ENCODE data around the gene DUSP2. TPM values are rescaled to one million over a fixed set of nuclear protein-coding genes. Genes with fewer than 3 reads are reported as not detected.

The DUSP2 gene
- 1 to 10 TPM in 3 of 4 donors, under 1 TPM in 1; 0.45 to 5.1 (median 2.4) TPM for polyA plus RNA-seq
- long read RNA-seq, donor 1 = 0 reads
- long read RNA-seq, donor 2 = 0 reads
- long read RNA-seq, donor 3, partial matches to known transcripts = 0 of 1 reads
- long read RNA-seq, donor 3, other reads (novel, unspliced or antisense) = 0 of 1 reads
- long read RNA-seq, donor 4 = 0 reads
- long read RNA-seq, donor 5 = 0 reads
- long read RNA-seq, donor 6 = 0 reads
- long read RNA-seq, donor 7 = 0 reads
- long read RNA-seq, donor 8 = 0 reads
- long read RNA-seq, donor 9, partial matches to known transcripts = 0 of 2 reads
- long read RNA-seq, donor 9, other reads (novel, unspliced or antisense) = 0 of 2 reads
- long read RNA-seq, donor 10, partial matches to known transcripts = 0 of 2 reads
- long read RNA-seq, donor 10, other reads (novel, unspliced or antisense) = 0 of 2 reads

DNA sequence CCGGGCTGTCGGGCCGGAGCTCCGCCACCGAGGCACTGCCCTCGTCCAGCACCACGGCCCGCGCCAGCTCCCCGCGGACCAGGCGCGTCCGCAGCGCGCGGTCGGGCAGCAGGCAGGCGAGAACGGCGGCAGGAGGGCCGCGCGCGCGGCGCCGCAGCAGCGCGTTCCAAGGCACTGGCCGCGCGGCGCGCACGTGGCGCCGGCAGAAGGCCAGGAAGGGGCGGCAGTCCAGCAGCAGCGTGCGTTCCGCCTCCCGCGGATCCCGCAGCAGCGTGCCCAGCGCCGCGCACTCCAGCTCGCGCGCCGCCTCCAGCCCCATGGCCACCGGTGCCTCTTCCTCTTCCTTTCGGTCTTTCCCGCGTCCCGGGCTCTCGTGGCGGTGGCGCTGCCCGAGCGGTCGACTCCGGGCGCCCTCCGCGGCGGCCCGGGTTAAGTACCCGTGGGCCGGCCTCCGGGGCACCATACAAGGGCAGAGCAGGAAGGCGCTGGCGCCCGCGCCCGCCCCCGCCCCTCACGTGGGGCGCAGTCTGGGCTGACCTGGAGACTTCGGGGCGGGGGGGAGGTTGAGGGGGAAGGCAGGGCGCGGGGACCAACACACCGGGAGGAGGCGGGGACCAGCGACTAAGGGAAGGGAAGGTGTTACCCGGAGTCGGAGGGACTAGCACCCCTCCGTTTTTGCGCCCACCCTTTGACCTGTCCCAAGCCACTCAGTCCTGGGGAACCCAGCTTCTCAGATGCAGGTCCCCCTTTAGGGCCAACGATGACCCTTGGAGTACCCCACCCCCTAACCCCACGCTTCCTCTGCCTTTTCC, at the start of gene DUSP2:
DUSP2 (minus strand) TSS at position 405 of the 812 bp plus-strand sequence; CDS start at position 319, 86 bp downstream.
- H3K27me3 ChIP-seq (ENCODE audit: control insufficient read depth in 3 of 3, insufficient read depth in 3 of 3, low read length in 3 of 3) = peaks cover 0 to 5% (median 0%) of the 10 kb centered on the region in 3 donors
- peak within 1 kb of the TSS; percentile 34 to 51 (median 50) for H3K4me3 ChIP-seq (ENCODE audit: low read depth in 1 of 3, low read length in 3 of 3)
- FAIRE-seq (no peak), DNase-seq (peak; percentile 67 to 89)
- peaks cover 0 to 9% (median 0%) of the 10 kb centered on the region in 3 donors for H3K36me3 ChIP-seq (ENCODE audit: control insufficient read depth in 3 of 3, insufficient read depth in 2 of 3, low read depth in 1 of 3, low read length in 3 of 3)
- no peaks in the 10 kb centered on the region for H3K9me3 ChIP-seq (ENCODE audit: control insufficient read depth in 2 of 2, insufficient read depth in 1 of 2, low read depth in 1 of 2, low read length in 1 of 2)
- WGBS, 3 donors = 2 to 4% (median 3%) methylated on average over 36 to 94 of the region's 94 CpGs
- peaks cover 0 to 31% (median 0%) of the 10 kb centered on the region in 3 donors for H3K4me1 ChIP-seq (ENCODE audit: control insufficient read depth in 3 of 3, insufficient read depth in 2 of 3, low read depth in 1 of 3, low read length in 2 of 3)
- peak within 1 kb of the TSS in 2 of 3 donors; percentile 61 to 89 for H3K27ac ChIP-seq (ENCODE audit: low read depth in 1 of 3, low read length in 2 of 3)

DNA sequence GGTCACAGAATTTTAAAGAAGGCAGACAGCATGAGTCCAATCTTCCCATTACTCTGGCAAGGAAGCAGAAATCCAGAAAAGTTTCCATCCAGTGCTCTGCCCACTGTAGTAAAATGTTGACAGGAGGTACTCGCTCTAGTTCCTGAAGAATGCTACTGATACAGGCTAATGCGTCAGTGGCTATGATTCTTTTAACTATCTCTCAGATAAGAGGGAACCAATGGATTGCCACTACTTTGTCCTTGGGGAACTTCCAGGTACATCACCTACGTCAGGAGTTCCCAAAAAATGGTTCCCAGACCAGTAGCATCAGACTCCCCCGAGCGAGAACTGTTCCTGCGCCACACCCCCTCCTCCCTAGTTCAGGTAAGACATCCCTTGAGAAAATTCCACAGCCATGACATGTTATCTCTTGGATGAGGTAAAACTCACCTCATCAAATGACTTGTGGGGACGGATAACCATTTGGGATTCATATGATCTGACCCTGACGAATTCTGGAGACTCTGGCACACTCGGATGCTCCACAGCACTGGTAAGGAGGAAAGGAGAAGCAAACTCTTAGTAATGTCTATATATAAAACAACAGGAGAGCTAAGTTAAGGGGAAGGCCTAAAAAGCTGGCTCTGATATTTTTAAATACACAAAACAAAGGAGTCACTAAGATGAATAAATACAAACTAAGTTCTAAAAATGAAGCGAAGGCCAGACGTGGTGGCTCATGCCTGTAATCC, 46.9 kb upstream of the DUSP2 start:
- Histone ChIP-seq H3K27me3 (ENCODE audit: control insufficient read depth in 3 of 3, insufficient read depth in 3 of 3, low read length in 3 of 3) (no peaks in the 10 kb centered on the region), H3K9me3 (ENCODE audit: control insufficient read depth in 2 of 2, insufficient read depth in 1 of 2, low read depth in 1 of 2, low read length in 1 of 2) (no peaks in the 10 kb centered on the region), H3K4me3 (ENCODE audit: low read depth in 1 of 3, low read length in 3 of 3) (no peak overlapping the region), H3K4me1 (ENCODE audit: control insufficient read depth in 3 of 3, insufficient read depth in 2 of 3, low read depth in 1 of 3, low read length in 2 of 3) (peaks cover 0 to 25% (median 0%) of the 10 kb centered on the region in 3 donors), H3K27ac (ENCODE audit: low read depth in 1 of 3, low read length in 2 of 3) (no peak overlapping the region), H3K36me3 (ENCODE audit: control insufficient read depth in 3 of 3, insufficient read depth in 2 of 3, low read depth in 1 of 3, low read length in 3 of 3) (peaks cover 22 to 52% (median 24%) of the 10 kb centered on the region in 3 donors)
- 94 to 96% (median 94%) methylated on average over 11 of the region's 11 CpGs for WGBS, 3 donors
- FAIRE-seq (no peak), DNase-seq (no peak)

DNA sequence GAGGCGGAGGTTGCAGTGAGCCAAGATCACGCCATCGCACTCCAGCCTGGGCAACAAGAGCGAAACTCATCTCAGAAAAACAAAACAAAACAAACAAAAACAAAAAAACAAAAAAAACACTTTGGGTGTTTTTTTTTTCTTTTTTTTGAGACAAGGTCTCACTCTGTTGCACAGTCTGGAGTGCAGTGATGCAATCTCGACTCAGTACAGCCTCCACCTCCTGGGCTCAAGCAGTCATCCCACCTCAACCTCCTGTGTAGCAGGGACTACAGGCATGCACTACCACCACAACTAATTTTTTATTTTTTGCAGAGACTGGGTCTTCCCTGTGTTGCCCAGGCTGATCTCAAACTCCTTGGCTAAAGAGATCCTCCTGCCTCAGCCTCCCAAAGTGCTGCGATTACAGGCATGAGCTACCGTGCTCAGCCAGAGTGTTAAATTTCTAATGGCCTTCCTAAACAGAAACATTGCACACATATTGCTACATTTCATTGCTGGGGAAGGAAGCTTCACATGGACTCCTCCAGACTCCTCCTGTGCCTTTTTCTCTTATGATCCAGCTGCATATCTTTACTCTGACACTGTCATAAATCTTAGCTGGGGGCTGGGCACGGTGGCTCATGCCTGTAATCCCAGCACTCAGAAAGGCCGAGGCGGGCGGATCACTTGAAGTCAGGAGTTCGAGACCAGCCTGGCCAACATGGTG, 43.7 kb upstream of the DUSP2 start:
- Histone ChIP-seq H3K4me3 (ENCODE audit: low read depth in 1 of 3, low read length in 3 of 3) (no peak overlapping the region), H3K9me3 (ENCODE audit: control insufficient read depth in 2 of 2, insufficient read depth in 1 of 2, low read depth in 1 of 2, low read length in 1 of 2) (no peaks in the 10 kb centered on the region), H3K4me1 (ENCODE audit: control insufficient read depth in 3 of 3, insufficient read depth in 2 of 3, low read depth in 1 of 3, low read length in 2 of 3) (peaks cover 0 to 19% (median 0%) of the 10 kb centered on the region in 3 donors), H3K36me3 (ENCODE audit: control insufficient read depth in 3 of 3, insufficient read depth in 2 of 3, low read depth in 1 of 3, low read length in 3 of 3) (peaks cover 23 to 65% (median 43%) of the 10 kb centered on the region in 3 donors), H3K27ac (ENCODE audit: low read depth in 1 of 3, low read length in 2 of 3) (no peak overlapping the region), H3K27me3 (ENCODE audit: control insufficient read depth in 3 of 3, insufficient read depth in 3 of 3, low read length in 3 of 3) (no peaks in the 10 kb centered on the region)
- FAIRE-seq (no peak), DNase-seq (no peak)
- 87 to 95% (median 88%) methylated on average over 12 of the region's 12 CpGs for WGBS, 3 donors

DNA sequence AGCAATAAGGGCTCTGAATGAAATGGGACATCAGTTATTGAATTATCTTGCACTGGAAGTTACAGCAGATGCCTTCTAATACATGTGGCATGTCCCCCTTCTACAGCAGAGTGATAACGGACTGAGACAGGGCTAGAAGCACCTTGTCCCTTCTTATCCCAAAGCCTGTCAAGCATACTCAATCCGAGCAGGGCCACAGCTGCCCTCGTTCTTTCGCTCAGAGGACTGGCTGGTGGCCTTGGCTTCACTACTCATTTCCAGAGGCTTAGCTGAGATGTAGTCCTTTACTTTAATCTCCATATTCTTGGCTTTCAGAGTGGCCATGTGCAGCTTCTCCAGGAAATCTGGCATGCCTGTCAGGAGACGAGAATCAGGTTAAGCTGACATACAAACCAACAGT, 41.3 kb upstream of the DUSP2 start:
- Histone ChIP-seq H3K27ac (ENCODE audit: low read depth in 1 of 3, low read length in 2 of 3) (peak overlapping the region in 1 of 3 donors; percentile 16), H3K4me3 (ENCODE audit: low read depth in 1 of 3, low read length in 3 of 3) (no peak overlapping the region), H3K9me3 (ENCODE audit: control insufficient read depth in 2 of 2, insufficient read depth in 1 of 2, low read depth in 1 of 2, low read length in 1 of 2) (no peaks in the 10 kb centered on the region), H3K27me3 (ENCODE audit: control insufficient read depth in 3 of 3, insufficient read depth in 3 of 3, low read length in 3 of 3) (no peaks in the 10 kb centered on the region), H3K36me3 (ENCODE audit: control insufficient read depth in 3 of 3, insufficient read depth in 2 of 3, low read depth in 1 of 3, low read length in 3 of 3) (peaks cover 9 to 61% (median 29%) of the 10 kb centered on the region in 3 donors), H3K4me1 (ENCODE audit: control insufficient read depth in 3 of 3, insufficient read depth in 2 of 3, low read depth in 1 of 3, low read length in 2 of 3) (peaks cover 0 to 19% (median 0%) of the 10 kb centered on the region in 3 donors)
- 80 to 90% (median 89%) methylated on average over 5 of the region's 5 CpGs for WGBS, 3 donors
- FAIRE-seq = no peak
- no peak for DNase-seq

- H3K4me1 ChIP-seq (ENCODE audit: control insufficient read depth in 3 of 3, insufficient read depth in 2 of 3, low read depth in 1 of 3, low read length in 2 of 3) = peaks cover 0 to 19% (median 0%) of the 10 kb centered on the region in 3 donors
- no peak overlapping the region for H3K4me3 ChIP-seq (ENCODE audit: low read depth in 1 of 3, low read length in 3 of 3)
- WGBS, 3 donors = 93 to 97% (median 97%) methylated on average over 1 of the region's 1 CpG
- no peaks in the 10 kb centered on the region for H3K27me3 ChIP-seq (ENCODE audit: control insufficient read depth in 3 of 3, insufficient read depth in 3 of 3, low read length in 3 of 3)
- FAIRE-seq (no peak), DNase-seq (no peak)
- peaks cover 4 to 56% (median 24%) of the 10 kb centered on the region in 3 donors for H3K36me3 ChIP-seq (ENCODE audit: control insufficient read depth in 3 of 3, insufficient read depth in 2 of 3, low read depth in 1 of 3, low read length in 3 of 3)
- H3K27ac ChIP-seq (ENCODE audit: low read depth in 1 of 3, low read length in 2 of 3) = no peak overlapping the region
- H3K9me3 ChIP-seq (ENCODE audit: control insufficient read depth in 2 of 2, insufficient read depth in 1 of 2, low read depth in 1 of 2, low read length in 1 of 2) = no peaks in the 10 kb centered on the region
These were observed 40.3 kb upstream of the DUSP2 start for GRCh38 chr2:96185516-96185915.

- FAIRE-seq = no peak
- peaks cover 4 to 51% (median 24%) of the 10 kb centered on the region in 3 donors for H3K36me3 ChIP-seq (ENCODE audit: control insufficient read depth in 3 of 3, insufficient read depth in 2 of 3, low read depth in 1 of 3, low read length in 3 of 3)
- 85 to 94% (median 92%) methylated on average over 8 of the region's 8 CpGs for WGBS, 3 donors
These were observed 39.7 kb upstream of the DUSP2 start for GRCh38 chr2:96184989-96185388.

GRCh38 chr2:96184188-96184587, 38.9 kb upstream of the DUSP2 start:
- H3K4me3 ChIP-seq (ENCODE audit: low read depth in 1 of 3, low read length in 3 of 3) = no peak overlapping the region
- FAIRE-seq (no peak), DNase-seq (no peak)
- H3K4me1 ChIP-seq (ENCODE audit: control insufficient read depth in 3 of 3, insufficient read depth in 2 of 3, low read depth in 1 of 3, low read length in 2 of 3) = peaks cover 0 to 18% (median 0%) of the 10 kb centered on the region in 3 donors
- no peak overlapping the region for H3K27ac ChIP-seq (ENCODE audit: low read depth in 1 of 3, low read length in 2 of 3)
- H3K36me3 ChIP-seq (ENCODE audit: control insufficient read depth in 3 of 3, insufficient read depth in 2 of 3, low read depth in 1 of 3, low read length in 3 of 3) = peaks cover 4 to 47% (median 24%) of the 10 kb centered on the region in 3 donors
- H3K27me3 ChIP-seq (ENCODE audit: control insufficient read depth in 3 of 3, insufficient read depth in 3 of 3, low read length in 3 of 3) = no peaks in the 10 kb centered on the region
- 90 to 96% (median 95%) methylated on average over 8 of the region's 8 CpGs for WGBS, 3 donors
- H3K9me3 ChIP-seq (ENCODE audit: control insufficient read depth in 2 of 2, insufficient read depth in 1 of 2, low read depth in 1 of 2, low read length in 1 of 2) = no peaks in the 10 kb centered on the region

More at GRCh38 chr2:96184989-96185388, 39.7 kb upstream of the DUSP2 start:
- H3K9me3 ChIP-seq (ENCODE audit: control insufficient read depth in 2 of 2, insufficient read depth in 1 of 2, low read depth in 1 of 2, low read length in 1 of 2) = no peaks in the 10 kb centered on the region
- peaks cover 0 to 19% (median 0%) of the 10 kb centered on the region in 3 donors for H3K4me1 ChIP-seq (ENCODE audit: control insufficient read depth in 3 of 3, insufficient read depth in 2 of 3, low read depth in 1 of 3, low read length in 2 of 3)
- H3K27ac ChIP-seq (ENCODE audit: low read depth in 1 of 3, low read length in 2 of 3) = no peak overlapping the region
- H3K27me3 ChIP-seq (ENCODE audit: control insufficient read depth in 3 of 3, insufficient read depth in 3 of 3, low read length in 3 of 3) = no peaks in the 10 kb centered on the region
- DNase-seq = no peak
- H3K4me3 ChIP-seq (ENCODE audit: low read depth in 1 of 3, low read length in 3 of 3) = no peak overlapping the region
